HepG2 (cell line): ENCODE results near the gene AK8.

Experiments used
- RBAK ChIP-seq: sonication (generic); formaldehyde crosslinking; IDR thresholded peaks from 2 replicates; pipeline ENCODE4 v1.5.1; 2020; ENCODE audit warnings: mild to moderate bottlenecking, missing genetic modification reagents
- SMAD1 ChIP-seq: sonication (generic); formaldehyde crosslinking; IDR thresholded peaks from 2 replicates; pipeline ENCODE4 v1.4.0; 2020; ENCODE audit warnings: missing genetic modification reagents, low read depth, mild to moderate bottlenecking, borderline replicate concordance
- SP1 ChIP-seq, 2 experiments: fragments of 450-650 bp in 1 of 2; sonication (generic) in 1 of 2; formaldehyde crosslinking in 1 of 2; IDR thresholded peaks; 2 replicates each; pipeline versions ENCODE4 v1.4.0 to v1.6.1; 2016 to 2020; ENCODE audit warnings: missing genetic modification reagents in 1 of 2
- STAT6 ChIP-seq: sonication (generic); formaldehyde crosslinking; IDR thresholded peaks from 2 replicates; pipeline ENCODE4 v1.4.0; 2020; ENCODE audit warnings: missing genetic modification reagents, mild to moderate bottlenecking, borderline replicate concordance
- ZNF619 ChIP-seq: sonication (generic); formaldehyde crosslinking; IDR thresholded peaks from 2 replicates; pipeline ENCODE4 v1.4.0; 2020; ENCODE audit warnings: mild to moderate bottlenecking, missing genetic modification reagents
- TF ChIP-seq, protein P1 (sequence below): sonication (generic); formaldehyde crosslinking; IDR thresholded peaks from 2 replicates; pipeline ENCODE4 v1.4.0; 2020; ENCODE audit warnings: mild to moderate bottlenecking, missing genetic modification reagents, borderline replicate concordance
- TF ChIP-seq, protein P2 (sequence below): sonication (generic); formaldehyde crosslinking; IDR thresholded peaks from 2 replicates; pipeline ENCODE4 v1.5.0; 2020; ENCODE audit warnings: mild to moderate bottlenecking, missing genetic modification reagents, moderate library complexity

DNA sequence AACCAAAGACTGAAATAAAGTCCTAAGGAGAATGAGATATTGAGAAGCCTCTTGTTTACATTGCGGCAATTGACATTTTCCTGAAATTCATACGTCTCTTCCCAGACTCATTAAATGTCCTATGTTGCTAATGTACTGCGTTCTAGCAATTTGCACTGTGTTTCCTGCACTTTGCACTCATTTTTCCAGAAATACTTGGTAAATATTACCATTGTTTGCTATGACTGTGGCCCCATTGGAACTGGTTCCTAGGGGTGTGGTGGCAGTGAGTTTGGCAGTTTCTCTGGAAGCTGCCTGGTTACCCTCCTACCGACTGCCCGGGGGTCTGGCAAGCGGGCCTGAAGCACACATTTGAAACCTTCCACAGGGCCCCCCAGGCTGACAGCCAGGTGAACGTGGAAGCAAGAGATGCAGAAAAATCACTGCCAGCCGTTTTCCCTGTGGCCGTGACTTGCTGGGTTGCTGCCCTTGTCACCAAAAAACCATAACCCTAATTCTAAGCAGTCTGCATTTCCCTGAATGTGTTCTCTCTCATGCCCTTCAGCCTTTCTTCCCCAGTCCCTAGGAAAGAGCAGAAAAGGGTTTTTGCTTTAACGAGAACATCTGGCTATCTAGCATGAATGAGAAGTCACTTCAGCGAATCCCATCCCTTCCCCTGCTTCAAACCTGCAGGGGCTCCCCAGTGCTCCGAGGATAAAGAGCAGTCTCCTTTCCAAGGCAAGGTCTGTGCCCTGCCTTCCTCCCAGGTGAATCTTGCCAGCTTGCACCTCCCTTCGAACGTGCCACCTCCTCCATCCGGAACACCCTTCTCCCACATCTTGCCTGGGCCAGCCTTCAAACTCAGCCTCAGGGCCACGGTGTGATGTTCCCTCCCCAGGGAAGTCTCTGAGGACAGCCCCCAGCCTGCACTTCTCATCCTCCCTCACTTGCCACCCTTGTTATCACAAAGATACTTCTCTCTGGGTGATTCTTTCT, 84.2 kb downstream of the AK8 start:
- TF ChIP-seq STAT6, result no peak
- TF ChIP-seq SMAD1 (CRISPR knock-in tag), result no peak
- TF ChIP-seq ZNF619 (CRISPR knock-in tag), result no peak
- no peak for TF ChIP-seq SP1 (IDR thresholded peaks at IDR 0.05)
- no peak for TF ChIP-seq SP1 (CRISPR knock-in tag; IDR thresholded peaks at IDR 0.05)
- TF ChIP-seq, protein P1, sequence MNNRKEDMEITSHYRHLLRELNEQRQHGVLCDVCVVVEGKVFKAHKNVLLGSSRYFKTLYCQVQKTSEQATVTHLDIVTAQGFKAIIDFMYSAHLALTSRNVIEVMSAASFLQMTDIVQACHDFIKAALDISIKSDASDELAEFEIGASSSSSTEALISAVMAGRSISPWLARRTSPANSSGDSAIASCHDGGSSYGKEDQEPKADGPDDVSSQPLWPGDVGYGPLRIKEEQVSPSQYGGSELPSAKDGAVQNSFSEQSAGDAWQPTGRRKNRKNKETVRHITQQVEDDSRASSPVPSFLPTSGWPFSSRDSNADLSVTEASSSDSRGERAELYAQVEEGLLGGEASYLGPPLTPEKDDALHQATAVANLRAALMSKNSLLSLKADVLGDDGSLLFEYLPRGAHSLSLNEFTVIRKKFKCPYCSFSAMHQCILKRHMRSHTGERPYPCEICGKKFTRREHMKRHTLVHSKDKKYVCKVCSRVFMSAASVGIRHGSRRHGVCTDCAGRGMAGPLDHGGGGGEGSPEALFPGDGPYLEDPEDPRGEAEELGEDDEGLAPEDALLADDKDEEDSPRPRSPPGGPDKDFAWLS (CRISPR knock-in tag), result no peak
- TF ChIP-seq, protein P2, sequence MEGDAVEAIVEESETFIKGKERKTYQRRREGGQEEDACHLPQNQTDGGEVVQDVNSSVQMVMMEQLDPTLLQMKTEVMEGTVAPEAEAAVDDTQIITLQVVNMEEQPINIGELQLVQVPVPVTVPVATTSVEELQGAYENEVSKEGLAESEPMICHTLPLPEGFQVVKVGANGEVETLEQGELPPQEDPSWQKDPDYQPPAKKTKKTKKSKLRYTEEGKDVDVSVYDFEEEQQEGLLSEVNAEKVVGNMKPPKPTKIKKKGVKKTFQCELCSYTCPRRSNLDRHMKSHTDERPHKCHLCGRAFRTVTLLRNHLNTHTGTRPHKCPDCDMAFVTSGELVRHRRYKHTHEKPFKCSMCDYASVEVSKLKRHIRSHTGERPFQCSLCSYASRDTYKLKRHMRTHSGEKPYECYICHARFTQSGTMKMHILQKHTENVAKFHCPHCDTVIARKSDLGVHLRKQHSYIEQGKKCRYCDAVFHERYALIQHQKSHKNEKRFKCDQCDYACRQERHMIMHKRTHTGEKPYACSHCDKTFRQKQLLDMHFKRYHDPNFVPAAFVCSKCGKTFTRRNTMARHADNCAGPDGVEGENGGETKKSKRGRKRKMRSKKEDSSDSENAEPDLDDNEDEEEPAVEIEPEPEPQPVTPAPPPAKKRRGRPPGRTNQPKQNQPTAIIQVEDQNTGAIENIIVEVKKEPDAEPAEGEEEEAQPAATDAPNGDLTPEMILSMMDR (CRISPR knock-in tag), result no peak
- TF ChIP-seq RBAK (CRISPR knock-in tag), result no peak
